OCI-LY3 (cell line): ENCODE measurements around the gene FADS1.

Experiments
- CTCF ChIP-seq: fragments of 200-600, 300-600 bp; sonication (generic); IDR thresholded peaks from 2 replicates; pipeline ENCODE4 v1.5.1; 2014; ENCODE audit warnings: antibody characterized with exemption, low read length, low read depth
- EZH2phosphoT487 ChIP-seq: fragments of 200-600 bp; shearing (Covaris generic); IDR thresholded peaks from 2 replicates; pipeline ENCODE4 v1.6.1; 2018; ENCODE audit warnings: antibody characterized with exemption, mixed run types, low read depth

- no peak for TF ChIP-seq CTCF
- TF ChIP-seq EZH2phosphoT487: no peak
Observed at GRCh38 chr11:61861634-61862033, 44.8 kb upstream of the FADS1 start.
